ENCODE data around the gene SLC35E3. TPM values are rescaled to one million over a fixed set of nuclear protein-coding genes. Genes with fewer than 3 reads are reported as not detected.

SLC35E3 gene
- total and polyA plus RNA-seq, 8 donors = 4.1 to 8.6 (median 5.7) TPM

- Histone ChIP-seq H3K36me3 (no peaks in the 10 kb centered on the region), H3K27me3 (no peaks in the 10 kb centered on the region), H3K4me1 (peaks cover 8 to 9% (median 8%) of the 10 kb centered on the region in 3 donors), H3K27ac (no peak overlapping the region), H3K9me3 (no peaks in the 10 kb centered on the region), H3K4me3 (no peak overlapping the region)
- ATAC-seq (no peak), FAIRE-seq (no peak), DNase-seq (no peak)
- WGBS, 2 donors = 76 to 78% methylated on average over 4 of the region's 4 CpGs
- intact Hi-C loops (cut with DNase I) = no loop called here
- TF ChIP-seq CTCF (IDR thresholded peaks at IDR 0.05) = no peak
These were observed 4.5 kb downstream of the SLC35E3 start for GRCh38 chr12:68750506-68750905.

DNA sequence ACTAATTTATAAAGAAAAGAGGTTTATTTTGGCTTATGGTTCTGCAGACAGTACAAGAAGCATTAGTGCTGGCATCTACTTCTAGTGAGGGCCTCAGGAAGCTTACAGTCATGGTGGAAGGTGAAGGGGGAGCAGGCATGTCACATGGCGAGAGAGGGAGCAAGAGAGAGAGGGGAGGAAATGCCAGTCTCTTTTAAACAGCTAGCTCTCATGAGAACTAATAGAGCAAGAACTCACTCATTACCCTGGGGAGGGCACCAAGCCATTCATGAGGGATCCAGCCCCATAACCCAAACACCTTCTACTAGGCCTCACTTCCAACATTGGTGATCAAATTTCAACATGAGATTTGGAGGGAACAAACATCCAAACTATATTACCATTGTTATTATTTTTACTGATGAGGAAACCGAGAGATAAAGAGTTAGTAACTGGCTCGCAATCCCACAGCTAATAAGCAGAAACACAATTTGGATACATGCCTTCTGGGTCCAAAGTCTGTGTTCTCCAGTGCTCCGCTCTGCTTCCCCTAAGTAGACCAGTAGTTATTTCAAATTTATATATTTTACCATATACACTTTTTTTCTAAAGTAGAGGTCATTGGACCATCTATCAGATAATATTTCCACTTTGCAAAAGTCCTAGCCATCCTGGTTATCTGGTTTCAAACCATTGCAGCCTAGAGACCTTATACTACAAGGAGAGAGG lies 9.7 kb downstream of the SLC35E3 start:
- Histone ChIP-seq H3K4me3 (no peak overlapping the region), H3K27ac (no peak overlapping the region), H3K27me3 (no peaks in the 10 kb centered on the region), H3K9me3 (no peaks in the 10 kb centered on the region), H3K36me3 (peaks cover 0 to 5% (median 0%) of the 10 kb centered on the region in 3 donors), H3K4me1 (no peaks in the 10 kb centered on the region)
- no peak for TF ChIP-seq CTCF (IDR thresholded peaks at IDR 0.05)
- intact Hi-C loops (cut with DNase I) = no loop called here
- DNase-seq (no peak), FAIRE-seq (no peak), ATAC-seq (no peak)
- 87 to 91% methylated on average over 4 of the region's 4 CpGs for WGBS, 2 donors

- H3K36me3 ChIP-seq = peaks cover 0 to 12% (median 0%) of the 10 kb centered on the region in 3 donors
- no peak for FAIRE-seq
- 93 to 96% methylated on average over 5 of the region's 5 CpGs for WGBS, 2 donors
These were observed 13.9 kb downstream of the SLC35E3 start for GRCh38 chr12:68759852-68760251.

DNA sequence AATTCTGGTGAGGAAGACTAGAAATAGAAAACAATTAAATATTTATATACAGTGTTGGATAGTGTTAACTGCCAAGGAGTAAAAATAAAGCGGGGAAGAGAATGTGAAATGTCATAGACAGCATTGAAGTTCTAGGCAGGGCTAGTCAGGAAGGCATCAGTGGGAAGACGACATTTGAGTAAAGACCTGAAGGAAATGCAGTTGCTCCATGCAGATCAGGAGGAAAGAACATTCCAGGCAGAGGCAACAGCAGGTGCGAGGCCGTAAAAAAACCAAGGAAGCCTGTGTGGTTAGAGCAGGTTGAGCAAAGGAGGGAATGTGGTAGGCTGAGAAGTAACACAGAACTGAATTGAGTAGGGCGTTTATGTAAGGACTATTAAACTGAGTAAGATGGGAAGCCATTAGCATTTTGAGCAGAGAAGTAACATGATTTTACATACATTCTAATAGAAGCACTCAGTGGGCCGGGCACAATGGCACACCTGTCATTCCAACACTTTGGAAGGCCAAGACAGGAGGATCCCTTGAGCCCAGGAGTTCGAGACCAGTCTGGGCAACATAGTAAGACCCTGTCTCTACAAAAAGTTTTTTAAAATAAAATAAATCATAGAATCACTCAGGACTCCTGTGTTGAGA lies 14.9 kb downstream of the SLC35E3 start:
- DNase-seq = no peak
- no peak for ATAC-seq

More at GRCh38 chr12:68759852-68760251, 13.9 kb downstream of the SLC35E3 start:
- intact Hi-C loops (cut with DNase I) = no loop called here
- DNase-seq (no peak), ATAC-seq (no peak)
- Histone ChIP-seq H3K4me3 (no peak overlapping the region), H3K27me3 (no peaks in the 10 kb centered on the region), H3K27ac (no peak overlapping the region), H3K4me1 (no peaks in the 10 kb centered on the region), H3K9me3 (no peaks in the 10 kb centered on the region)
- TF ChIP-seq CTCF (IDR thresholded peaks at IDR 0.05) = no peak

More for the DNA sequence above, 14.9 kb downstream of the SLC35E3 start:
- H3K4me3 ChIP-seq = no peak overlapping the region
- H3K36me3 ChIP-seq = peaks cover 0 to 12% (median 0%) of the 10 kb centered on the region in 3 donors
- no peaks in the 10 kb centered on the region for H3K27me3 ChIP-seq
- WGBS, 2 donors = 96% methylated on average over 7 of the region's 7 CpGs
- H3K27ac ChIP-seq = no peak overlapping the region
- H3K4me1 ChIP-seq = no peaks in the 10 kb centered on the region
- no peaks in the 10 kb centered on the region for H3K9me3 ChIP-seq
- no peak for TF ChIP-seq CTCF (IDR thresholded peaks at IDR 0.05)
- intact Hi-C loops (cut with DNase I) = no loop called here
- no peak for FAIRE-seq

Data from pancreas (tissue), 10 donors.